NOMO-1 treated with dmso at 0.1 percent for 144 hours (cell line): ENCODE measurements around the gene HEMGN.

Experiments used
- DNase-seq: peaks from one replicate; lab custom pipeline; 2025; ENCODE audit not compliant: unreplicated experiment; lab: John Stamatoyannopoulos, UW

HEMGN gene

DNA sequence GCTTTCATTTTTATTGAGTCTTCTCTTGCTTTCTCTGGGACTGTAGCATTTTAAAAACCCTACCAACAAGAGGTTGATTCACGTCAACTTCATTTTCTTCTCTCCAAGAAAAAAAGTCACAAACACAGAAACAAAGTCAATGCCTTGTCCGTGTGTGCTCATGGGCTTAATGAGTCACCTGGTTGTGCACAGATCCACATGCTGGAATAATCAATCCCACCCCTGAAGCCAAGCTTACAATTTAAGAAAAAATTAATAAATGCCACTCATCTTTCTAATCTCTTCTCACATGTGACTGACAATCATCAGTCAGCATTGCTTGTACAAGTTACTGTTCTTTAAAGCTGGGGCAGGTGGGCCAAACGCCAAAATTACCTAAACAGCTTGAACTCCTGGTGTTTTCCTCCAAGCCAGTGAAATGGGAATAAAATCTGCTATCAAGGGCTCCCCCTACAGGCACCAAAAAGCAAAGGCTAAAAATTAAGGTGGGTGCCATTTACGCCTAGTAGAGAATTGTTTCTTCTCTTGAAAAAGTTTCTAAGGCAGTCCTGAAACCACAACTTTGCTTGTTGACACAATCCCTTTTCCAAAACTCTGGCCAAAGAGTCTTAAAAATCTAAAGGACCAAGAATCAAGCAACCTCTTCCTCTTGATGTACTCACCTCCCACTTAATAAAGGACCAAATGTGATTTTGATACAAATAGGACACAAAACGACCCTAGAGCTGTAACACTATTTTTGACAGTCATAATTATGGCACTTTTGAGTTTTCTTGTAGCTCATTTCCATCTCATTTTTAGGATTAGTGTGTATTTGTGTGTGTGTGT lies 37.0 kb downstream of the HEMGN start:
- no peak for DNase-seq

DNA sequence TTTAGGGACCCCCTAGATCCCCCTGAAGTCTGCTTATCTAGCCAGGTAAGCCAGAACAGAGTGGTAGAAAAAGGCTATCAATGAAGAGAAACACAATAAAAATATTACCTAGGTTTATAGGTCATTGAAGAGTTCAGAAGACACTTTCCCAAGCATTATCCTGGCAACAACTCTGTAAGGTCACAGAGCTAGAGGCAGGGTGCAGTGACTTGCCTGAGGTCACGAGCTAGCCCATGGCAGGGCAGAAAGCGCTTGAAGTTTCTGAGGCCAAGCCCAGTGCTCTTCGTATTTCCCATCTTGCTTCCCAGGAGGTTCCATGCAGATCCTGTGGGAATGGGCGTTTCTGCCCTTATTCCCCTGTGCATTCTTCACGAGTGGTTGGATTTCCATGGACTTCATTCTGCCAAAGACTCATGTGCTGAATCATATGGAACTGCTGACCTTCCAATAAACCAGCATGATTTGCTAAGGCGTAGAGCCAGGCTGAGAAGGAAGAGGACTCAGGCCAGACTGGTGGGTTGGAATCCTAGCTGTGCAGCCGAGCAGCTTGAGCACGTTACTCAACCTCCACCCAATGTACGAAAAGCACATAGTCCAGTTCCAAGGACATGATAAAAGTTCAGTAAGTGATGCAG lies 37.8 kb downstream of the HEMGN start:
- DNase-seq, result no peak

DNA sequence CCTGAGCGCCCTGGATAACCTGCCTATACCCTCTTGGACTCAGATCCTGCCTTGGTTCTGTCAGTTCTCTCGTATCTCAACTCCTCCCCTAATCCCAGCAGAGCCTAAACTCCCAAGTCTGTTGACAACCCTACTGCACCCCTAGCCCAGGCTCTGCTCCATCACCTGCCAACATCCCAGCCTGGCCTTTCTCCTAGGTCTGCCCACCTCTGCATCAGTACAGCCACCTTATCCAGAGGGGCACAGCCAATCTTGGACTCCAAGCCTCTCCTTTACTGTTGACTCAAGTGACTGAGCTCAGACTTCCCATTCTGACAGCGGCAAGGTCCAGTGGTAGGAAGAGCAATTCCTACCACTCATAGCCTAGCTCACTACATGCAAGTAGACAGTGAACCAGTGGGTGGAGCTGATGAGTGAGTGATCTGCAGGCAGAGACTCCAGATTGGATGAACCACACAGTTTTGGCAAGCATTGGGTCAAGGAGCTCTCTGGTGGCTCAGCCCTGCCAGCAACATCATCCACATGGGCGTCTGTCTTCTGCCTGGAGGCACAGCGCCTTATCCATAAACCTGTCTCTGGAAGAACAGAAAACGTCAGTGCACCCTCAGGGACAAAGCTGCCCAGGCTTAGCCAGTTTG lies 42.2 kb downstream of the HEMGN start:
- no peak for DNase-seq

DNA sequence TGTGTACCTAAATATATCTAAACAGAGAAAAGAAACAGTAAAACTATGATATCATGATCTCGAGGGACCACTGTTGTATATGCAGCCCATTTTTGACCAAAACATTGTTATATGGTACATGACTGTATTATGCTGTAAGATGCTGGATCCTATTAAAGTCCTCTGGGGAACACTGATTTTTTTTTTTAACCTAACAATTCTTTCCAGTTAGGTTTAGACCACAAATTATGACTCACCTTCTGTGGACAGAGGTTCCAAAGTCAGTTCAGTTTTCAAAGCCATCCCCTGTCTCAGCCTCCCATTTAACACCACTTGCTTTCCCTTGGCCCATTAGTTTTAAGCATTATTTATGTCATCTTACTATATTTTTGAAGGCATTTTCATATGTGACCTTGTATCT lies 42.8 kb downstream of the HEMGN start:
- no peak for DNase-seq

DNA sequence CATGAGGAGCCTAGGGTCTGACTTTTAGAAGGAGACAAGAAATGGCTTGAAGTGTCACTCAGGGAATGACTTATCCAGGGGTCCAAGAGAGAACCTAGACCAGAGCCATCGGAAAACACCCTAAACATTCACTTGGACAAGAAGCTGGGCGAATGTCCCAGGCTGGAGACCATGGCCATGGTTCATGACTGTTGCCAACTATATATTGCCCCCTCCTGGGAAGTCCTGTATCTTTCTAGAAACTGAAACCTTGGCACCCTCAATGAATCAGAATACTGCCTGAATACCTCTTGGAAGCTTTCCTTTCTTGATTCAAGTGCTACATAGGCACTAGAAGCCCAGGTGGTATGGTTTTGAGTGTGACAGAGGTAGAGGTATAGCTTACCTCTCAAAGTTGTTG lies 45.6 kb downstream of the HEMGN start:
- DNase-seq, result no peak

DNA sequence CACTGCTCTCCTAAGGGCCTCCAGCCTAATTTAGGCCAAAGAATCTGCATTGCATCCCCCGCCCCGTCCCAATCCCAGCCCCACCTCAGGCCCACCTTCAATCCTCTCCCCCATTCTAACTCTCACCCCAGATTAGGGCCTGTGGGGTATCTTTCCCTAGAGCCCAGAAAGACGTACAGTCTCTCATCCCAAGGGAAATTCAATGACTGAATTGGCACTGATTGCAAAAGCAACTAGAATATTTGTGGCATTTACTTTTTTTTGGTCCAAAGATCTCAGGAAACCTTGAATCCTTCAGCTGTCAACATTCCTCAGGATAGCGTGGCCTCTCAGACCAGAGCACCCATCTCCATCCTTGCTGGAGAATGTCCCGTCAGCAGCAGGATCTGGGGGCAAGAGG lies 46.2 kb downstream of the HEMGN start:
- no peak for DNase-seq

DNA sequence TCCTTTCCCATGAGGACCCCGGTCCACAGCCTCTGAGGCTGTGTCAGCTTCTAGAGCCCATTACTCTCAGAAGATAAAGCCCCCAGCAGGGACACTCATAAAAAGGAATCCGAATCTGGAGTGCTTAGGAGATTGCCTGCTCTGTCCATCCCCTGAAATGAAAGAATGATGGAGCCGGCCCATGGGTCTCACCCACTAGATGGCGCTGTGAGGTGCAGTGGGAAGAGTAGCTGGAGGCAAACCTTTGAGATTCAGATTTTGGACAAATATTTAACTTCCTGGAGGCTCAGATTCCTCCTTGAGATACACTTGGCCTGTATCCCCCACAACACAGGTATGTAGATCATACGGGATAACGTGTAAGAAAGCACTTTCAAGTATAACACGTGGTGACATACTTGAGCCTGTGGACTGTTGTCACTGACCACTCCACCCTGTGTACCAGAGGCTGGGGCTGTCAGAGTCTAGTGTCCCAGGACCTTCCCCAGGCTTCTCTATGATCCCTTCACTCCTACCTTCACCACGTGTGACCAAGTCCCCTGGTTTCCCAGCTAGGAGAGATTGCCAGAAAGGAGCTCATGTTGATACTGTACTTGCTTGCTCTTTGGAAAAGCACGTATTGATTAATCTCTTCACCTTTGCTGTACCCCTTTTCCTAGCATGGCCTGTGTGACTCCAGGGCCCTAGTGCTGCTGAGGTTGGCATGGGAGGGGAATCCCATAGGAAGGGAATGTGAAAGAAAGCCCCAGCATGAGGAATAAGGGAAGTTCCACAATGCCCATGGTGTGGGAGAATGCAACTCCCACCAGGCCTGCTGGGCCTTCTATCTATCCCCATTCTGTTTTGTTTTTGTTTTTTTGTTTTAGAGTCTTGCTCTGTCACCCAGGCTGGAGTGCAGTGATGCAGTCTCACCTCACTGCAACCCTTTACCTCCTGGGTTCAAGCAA lies 47.8 kb downstream of the HEMGN start:
- no peak for DNase-seq

DNA sequence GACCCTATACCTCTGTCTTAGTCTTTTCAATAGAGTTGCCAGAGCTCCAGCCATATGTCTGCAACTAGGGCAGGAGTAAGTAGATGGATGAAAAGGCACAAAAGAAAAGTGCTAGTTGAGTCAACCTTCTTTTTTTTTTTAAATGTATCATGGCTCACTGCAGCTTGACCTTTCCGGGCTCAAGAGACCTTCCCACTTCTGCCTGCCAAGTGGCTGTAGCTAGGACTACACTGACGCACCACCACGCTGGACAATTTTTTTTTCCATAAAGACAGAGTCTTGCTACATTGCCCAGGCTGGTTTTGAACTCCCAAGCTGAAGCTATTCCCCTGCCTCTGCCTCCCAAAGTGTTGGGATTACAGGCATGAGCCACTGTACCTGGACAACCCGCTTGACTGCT lies 57.6 kb downstream of the HEMGN start:
- no peak for DNase-seq
